Measurements from ENCODE around the gene ADAMTS6. TPM values are rescaled to one million over a fixed set of nuclear protein-coding genes. Genes with fewer than 3 reads are reported as not detected.
A peak's percentile ranks its signal among the peaks of the same experiment; 100 is the strongest.
"Not testable (repeated sequence)": the region's sequence is repeated elsewhere in the genome, so short reads cannot be mapped to it uniquely, and the experiment has no call there.

The ADAMTS6 gene
- total RNA-seq, 4 donors from 2014 or later = 0.05 to 0.49 (median 0.31) TPM

DNA sequence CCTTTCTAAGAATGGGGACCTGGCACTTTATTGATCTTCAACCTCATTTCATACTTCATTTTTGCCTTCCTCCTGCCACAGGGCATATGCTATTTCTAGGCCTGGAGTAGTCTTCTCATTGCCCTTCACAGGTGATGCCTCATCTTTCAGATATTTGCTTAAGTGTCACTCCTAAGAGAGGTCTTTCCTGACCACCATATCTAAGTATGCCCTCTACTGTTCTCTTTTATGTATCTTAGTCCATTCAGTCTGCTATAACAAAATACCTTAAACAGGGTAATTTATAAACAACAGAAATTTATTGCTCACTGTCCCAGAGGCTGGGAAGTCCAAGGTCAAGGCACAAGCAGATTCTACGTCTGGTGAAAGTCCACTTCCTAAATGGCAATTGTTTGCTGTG is 99.1 kb downstream of the ADAMTS6 start:
- Histone ChIP-seq H3K4me3 (no peak overlapping the region), H3K9me3 (no peaks in the 10 kb centered on the region), H3K27ac (no peak overlapping the region), H3K27me3 (no peaks in the 10 kb centered on the region), H3K36me3 (no peaks in the 10 kb centered on the region), H3K4me1 (no peaks in the 10 kb centered on the region)
- in situ Hi-C loops (cut with MboI; ENCODE audit: low sequenced_read_pairs in 4 of 4) = no loop called here
- TF ChIP-seq POLR2A (IDR thresholded peaks at IDR 0.05) = no peak
- TF ChIP-seq, protein P1, sequence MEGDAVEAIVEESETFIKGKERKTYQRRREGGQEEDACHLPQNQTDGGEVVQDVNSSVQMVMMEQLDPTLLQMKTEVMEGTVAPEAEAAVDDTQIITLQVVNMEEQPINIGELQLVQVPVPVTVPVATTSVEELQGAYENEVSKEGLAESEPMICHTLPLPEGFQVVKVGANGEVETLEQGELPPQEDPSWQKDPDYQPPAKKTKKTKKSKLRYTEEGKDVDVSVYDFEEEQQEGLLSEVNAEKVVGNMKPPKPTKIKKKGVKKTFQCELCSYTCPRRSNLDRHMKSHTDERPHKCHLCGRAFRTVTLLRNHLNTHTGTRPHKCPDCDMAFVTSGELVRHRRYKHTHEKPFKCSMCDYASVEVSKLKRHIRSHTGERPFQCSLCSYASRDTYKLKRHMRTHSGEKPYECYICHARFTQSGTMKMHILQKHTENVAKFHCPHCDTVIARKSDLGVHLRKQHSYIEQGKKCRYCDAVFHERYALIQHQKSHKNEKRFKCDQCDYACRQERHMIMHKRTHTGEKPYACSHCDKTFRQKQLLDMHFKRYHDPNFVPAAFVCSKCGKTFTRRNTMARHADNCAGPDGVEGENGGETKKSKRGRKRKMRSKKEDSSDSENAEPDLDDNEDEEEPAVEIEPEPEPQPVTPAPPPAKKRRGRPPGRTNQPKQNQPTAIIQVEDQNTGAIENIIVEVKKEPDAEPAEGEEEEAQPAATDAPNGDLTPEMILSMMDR (IDR thresholded peaks at IDR 0.05 in 4 of 5, conservative IDR thresholded peaks at IDR 0.05 in 1 of 5) = no peak
- intact Hi-C loops (cut with DNase I; ENCODE audit: low total_unique reads) = no loop called here
- no peak for ATAC-seq
- no peak for DNase-seq

DNA sequence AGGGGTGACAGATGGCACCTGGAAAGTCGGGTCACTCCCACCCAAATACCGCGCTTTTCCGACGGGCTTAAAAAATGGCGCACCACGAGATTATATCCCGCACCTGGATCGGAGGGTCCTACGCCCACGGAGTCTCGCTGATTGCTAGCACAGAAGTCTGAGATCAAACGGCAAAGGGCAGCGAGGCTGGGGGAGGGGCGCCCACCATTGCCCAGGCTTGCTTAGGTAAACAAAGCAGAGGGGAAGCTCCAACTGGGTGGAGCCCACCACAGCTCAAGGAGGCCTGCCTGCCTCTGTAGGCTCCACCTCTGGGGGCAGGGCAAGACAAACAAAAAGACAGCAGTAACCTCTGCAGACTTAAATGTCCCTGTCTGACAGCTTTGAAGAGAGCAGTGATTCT is 111.2 kb downstream of the ADAMTS6 start:
- H3K9me3 ChIP-seq; H3K27me3 ChIP-seq; in situ Hi-C loops (cut with MboI; ENCODE audit: low sequenced_read_pairs in 4 of 4); intact Hi-C loops (cut with DNase I; ENCODE audit: low total_unique reads); H3K36me3 ChIP-seq; H3K4me1 ChIP-seq; H3K27ac ChIP-seq; DNase-seq; H3K4me3 ChIP-seq; ATAC-seq: not testable (repeated sequence)

DNA sequence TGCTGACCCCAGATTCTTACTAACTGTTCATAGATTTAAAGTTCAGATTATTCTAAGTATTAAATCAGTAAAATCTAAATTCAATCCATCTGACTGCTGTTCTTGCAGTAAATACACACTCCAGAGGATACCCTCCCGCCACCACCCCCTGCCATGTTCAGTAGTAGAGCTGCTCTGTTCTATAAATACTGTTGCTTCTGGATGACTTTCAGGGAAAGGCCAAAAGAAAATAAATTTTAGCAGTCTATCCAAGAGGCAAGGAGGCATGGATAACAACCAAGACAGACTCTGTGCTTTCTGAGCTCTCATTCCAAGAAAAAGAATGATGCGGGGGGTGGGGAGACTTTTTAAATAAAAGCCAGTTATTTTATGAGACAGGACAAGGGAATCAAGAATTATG is 115.1 kb downstream of the ADAMTS6 start:
- ATAC-seq (no peak), DNase-seq (no peak)
- intact Hi-C loops (cut with DNase I; ENCODE audit: low total_unique reads) = no loop called here
- Histone ChIP-seq H3K36me3 (no peaks in the 10 kb centered on the region), H3K27me3 (no peaks in the 10 kb centered on the region), H3K4me1 (no peaks in the 10 kb centered on the region), H3K9me3 (no peaks in the 10 kb centered on the region), H3K4me3 (no peak overlapping the region), H3K27ac (no peak overlapping the region)
- TF ChIP-seq, protein P1 (IDR thresholded peaks at IDR 0.05 in 4 of 5, conservative IDR thresholded peaks at IDR 0.05 in 1 of 5) = no peak
- no peak for TF ChIP-seq POLR2A (IDR thresholded peaks at IDR 0.05)
- in situ Hi-C loops (cut with MboI; ENCODE audit: low sequenced_read_pairs in 4 of 4) = no loop called here

DNA sequence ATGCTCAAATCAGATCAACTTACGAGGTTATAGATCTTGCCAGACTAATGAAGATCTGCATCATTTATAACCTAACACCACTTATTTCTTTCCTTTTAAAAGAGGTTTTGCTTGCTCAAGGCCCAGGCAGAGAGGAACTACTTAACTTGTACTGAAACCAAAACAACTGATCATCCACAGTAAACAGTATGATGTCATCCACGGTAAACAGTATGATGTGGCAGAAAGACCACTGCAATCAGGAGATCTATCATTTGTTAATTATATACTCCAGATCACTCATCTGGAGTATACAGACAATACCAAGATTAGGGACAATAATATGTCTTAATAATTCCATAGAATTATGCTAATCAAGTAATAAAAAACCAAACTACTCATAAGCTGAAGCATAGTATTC is 116.8 kb downstream of the ADAMTS6 start:
- Histone ChIP-seq H3K36me3 (no peaks in the 10 kb centered on the region), H3K4me1 (no peaks in the 10 kb centered on the region), H3K27ac (peak overlapping the region in 3 of 4 donors; percentile 40 to 51 (median 42)), H3K9me3 (no peaks in the 10 kb centered on the region), H3K4me3 (no peak overlapping the region), H3K27me3 (no peaks in the 10 kb centered on the region)
- in situ Hi-C loops (cut with MboI; ENCODE audit: low sequenced_read_pairs in 4 of 4) = no loop called here
- DNase-seq = no peak
- no peak for ATAC-seq
- TF ChIP-seq POLR2A (IDR thresholded peaks at IDR 0.05) = no peak
- TF ChIP-seq, protein P1 (IDR thresholded peaks at IDR 0.05 in 4 of 5, conservative IDR thresholded peaks at IDR 0.05 in 1 of 5) = no peak
- intact Hi-C loops (cut with DNase I; ENCODE audit: low total_unique reads) = no loop called here

DNA sequence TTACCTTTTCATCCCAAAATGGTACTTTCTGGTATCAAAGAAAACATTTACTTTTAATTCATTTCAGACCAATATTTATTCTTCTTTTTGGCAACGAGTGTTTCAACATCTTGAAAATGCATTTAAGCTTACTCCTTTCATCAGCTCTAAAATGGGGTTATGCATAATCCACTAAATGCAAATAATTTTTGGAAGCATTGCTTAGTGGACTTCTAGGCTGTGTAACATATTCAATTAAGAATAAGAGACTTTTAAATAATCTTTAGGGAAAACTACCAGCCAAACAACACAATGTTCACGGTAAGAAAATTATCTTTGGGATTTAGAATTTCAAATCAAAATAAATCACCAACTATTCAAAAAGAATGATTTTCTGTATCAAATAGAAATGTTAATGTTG is 118.2 kb downstream of the ADAMTS6 start:
- in situ Hi-C loops (cut with MboI; ENCODE audit: low sequenced_read_pairs in 4 of 4) = no loop called here
- H3K27ac ChIP-seq = no peak overlapping the region
- intact Hi-C loops (cut with DNase I; ENCODE audit: low total_unique reads) = no loop called here

More for the DNA sequence above, 118.2 kb downstream of the ADAMTS6 start:
- no peaks in the 10 kb centered on the region for H3K36me3 ChIP-seq
- no peaks in the 10 kb centered on the region for H3K4me1 ChIP-seq
- no peak for TF ChIP-seq POLR2A (IDR thresholded peaks at IDR 0.05)
- TF ChIP-seq, protein P1 (IDR thresholded peaks at IDR 0.05 in 4 of 5, conservative IDR thresholded peaks at IDR 0.05 in 1 of 5) = no peak
- H3K4me3 ChIP-seq = no peak overlapping the region
- H3K27me3 ChIP-seq = no peaks in the 10 kb centered on the region
- no peaks in the 10 kb centered on the region for H3K9me3 ChIP-seq
- DNase-seq = no peak
- no peak for ATAC-seq
